ENCODE measurements around the gene SNHG17.

DNA sequence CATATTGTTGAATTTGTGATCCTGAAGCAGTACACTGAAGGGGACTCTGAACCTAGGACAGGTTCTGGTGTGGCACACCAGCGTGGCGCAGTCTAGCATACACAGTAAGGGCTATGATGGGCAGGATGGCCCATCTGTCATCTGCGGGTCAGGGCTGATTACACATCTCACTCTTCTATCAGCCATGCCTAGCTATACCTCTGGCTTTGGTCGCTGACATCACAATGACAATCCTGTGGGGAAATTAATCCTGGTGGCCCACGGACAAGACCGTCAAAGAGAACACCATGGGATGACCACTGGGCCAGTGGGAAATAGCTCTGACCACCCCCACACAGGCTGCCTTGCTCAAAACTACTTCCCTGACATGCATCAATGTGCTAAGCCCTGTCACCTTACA lies 2.8 kb downstream of the SNHG17 start:
- TF ChIP-seq, protein P1, sequence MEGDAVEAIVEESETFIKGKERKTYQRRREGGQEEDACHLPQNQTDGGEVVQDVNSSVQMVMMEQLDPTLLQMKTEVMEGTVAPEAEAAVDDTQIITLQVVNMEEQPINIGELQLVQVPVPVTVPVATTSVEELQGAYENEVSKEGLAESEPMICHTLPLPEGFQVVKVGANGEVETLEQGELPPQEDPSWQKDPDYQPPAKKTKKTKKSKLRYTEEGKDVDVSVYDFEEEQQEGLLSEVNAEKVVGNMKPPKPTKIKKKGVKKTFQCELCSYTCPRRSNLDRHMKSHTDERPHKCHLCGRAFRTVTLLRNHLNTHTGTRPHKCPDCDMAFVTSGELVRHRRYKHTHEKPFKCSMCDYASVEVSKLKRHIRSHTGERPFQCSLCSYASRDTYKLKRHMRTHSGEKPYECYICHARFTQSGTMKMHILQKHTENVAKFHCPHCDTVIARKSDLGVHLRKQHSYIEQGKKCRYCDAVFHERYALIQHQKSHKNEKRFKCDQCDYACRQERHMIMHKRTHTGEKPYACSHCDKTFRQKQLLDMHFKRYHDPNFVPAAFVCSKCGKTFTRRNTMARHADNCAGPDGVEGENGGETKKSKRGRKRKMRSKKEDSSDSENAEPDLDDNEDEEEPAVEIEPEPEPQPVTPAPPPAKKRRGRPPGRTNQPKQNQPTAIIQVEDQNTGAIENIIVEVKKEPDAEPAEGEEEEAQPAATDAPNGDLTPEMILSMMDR (IDR thresholded peaks at IDR 0.05), result no peak
- no peak for TF ChIP-seq POLR2A (IDR thresholded peaks at IDR 0.05)
